22Rv1 (cell line): ENCODE results near the gene ARHGEF10L.

Experiments
- ZFX ChIP-seq: fragments of 450-650 bp; IDR thresholded peaks from 2 replicates; pipeline ENCODE4 v1.6.1; 2017; ENCODE audit warnings: antibody characterized with exemption, borderline replicate concordance
- TF ChIP-seq, protein P1 (sequence below): fragments of 450-650 bp; IDR thresholded peaks from 2 replicates; pipeline ENCODE4 v1.5.1; 2017; ENCODE audit warnings: mild to moderate bottlenecking

DNA sequence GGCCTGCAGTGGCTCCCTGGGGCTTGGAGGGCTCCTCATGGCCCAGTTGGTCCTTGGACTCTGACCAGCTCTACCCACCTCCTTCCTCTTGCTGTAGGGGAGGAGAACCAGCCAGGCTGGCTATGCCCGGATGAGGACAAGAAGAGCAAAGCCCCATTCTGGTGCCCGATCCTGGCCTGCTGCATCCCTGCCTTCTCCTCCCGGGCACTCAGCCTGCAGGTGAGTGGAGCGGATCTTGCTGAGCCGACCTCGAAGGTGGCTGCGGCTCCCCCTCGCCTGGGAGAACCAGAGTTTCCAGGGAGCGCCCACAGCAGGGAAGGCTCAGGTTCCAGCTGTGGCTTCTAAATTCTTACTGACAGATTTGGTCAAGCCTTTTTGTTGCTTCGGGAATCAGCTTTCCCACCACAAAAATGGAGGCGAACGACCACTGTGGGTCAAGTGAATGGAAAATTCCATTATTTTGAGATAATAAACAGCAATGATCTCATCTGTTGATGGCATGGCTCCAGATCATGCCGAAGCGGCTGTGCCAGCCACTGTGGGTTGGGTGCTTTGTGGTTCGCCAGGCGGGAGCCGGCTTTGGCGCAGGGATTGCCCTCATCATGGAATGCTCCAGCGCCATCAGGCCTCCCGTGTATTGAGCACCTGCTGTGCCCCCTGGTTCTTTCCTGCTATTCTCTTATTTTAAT, 109.1 kb downstream of the ARHGEF10L start:
- TF ChIP-seq, protein P1, sequence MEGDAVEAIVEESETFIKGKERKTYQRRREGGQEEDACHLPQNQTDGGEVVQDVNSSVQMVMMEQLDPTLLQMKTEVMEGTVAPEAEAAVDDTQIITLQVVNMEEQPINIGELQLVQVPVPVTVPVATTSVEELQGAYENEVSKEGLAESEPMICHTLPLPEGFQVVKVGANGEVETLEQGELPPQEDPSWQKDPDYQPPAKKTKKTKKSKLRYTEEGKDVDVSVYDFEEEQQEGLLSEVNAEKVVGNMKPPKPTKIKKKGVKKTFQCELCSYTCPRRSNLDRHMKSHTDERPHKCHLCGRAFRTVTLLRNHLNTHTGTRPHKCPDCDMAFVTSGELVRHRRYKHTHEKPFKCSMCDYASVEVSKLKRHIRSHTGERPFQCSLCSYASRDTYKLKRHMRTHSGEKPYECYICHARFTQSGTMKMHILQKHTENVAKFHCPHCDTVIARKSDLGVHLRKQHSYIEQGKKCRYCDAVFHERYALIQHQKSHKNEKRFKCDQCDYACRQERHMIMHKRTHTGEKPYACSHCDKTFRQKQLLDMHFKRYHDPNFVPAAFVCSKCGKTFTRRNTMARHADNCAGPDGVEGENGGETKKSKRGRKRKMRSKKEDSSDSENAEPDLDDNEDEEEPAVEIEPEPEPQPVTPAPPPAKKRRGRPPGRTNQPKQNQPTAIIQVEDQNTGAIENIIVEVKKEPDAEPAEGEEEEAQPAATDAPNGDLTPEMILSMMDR = no peak
- no peak for TF ChIP-seq ZFX
